Esophagus squamous epithelium (tissue), 4 donors: ENCODE results near the gene MFSD6L.

Experiments
- POLR2A ChIP-seq, 4 donors: fragments of 450-650 bp; IDR thresholded peaks; one replicate each; pipeline ENCODE4 v1.6.1; 2017; ENCODE audit warnings: antibody characterized with exemption in 4 of 4, mild to moderate bottlenecking in 4 of 4, moderate library complexity in 3 of 4
- TF ChIP-seq, protein P1 (sequence below), 6 experiments: fragments of 450-650 bp in 4 of 6; fragments of 200-600 bp in 2 of 6; sonication (generic) in 2 of 6; IDR thresholded peaks; one replicate each; pipeline ENCODE4 v1.5.1; 2016 to 2019; ENCODE audit warnings: antibody characterized with exemption in 6 of 6, mild to moderate bottlenecking in 4 of 6, moderate library complexity in 4 of 6

- TF ChIP-seq, protein P1, sequence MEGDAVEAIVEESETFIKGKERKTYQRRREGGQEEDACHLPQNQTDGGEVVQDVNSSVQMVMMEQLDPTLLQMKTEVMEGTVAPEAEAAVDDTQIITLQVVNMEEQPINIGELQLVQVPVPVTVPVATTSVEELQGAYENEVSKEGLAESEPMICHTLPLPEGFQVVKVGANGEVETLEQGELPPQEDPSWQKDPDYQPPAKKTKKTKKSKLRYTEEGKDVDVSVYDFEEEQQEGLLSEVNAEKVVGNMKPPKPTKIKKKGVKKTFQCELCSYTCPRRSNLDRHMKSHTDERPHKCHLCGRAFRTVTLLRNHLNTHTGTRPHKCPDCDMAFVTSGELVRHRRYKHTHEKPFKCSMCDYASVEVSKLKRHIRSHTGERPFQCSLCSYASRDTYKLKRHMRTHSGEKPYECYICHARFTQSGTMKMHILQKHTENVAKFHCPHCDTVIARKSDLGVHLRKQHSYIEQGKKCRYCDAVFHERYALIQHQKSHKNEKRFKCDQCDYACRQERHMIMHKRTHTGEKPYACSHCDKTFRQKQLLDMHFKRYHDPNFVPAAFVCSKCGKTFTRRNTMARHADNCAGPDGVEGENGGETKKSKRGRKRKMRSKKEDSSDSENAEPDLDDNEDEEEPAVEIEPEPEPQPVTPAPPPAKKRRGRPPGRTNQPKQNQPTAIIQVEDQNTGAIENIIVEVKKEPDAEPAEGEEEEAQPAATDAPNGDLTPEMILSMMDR (IDR thresholded peaks at IDR 0.05): no peak
- no peak for TF ChIP-seq POLR2A (IDR thresholded peaks at IDR 0.05)
These were observed 39.5 kb upstream of the MFSD6L start for GRCh38 chr17:8838551-8839095.
